HG03354 (cell line): ENCODE data around the gene DDX25.
"Not testable (repeated sequence)": the region's sequence is repeated elsewhere in the genome, so short reads cannot be mapped to it uniquely, and the experiment has no call there.

Source experiments
- ATAC-seq: cut with Tn5 transposase; IDR thresholded peaks from one replicate; pipeline ENCODE4 v1.9.1; 2021; ENCODE audit warnings: mild to moderate bottlenecking; ENCODE audit not compliant: unreplicated experiment, poor library complexity, severe bottlenecking

DDX25 gene

GRCh38 chr11:125903711-125904659, at the start of gene DDX25:
Gene DDX25, plus strand, starts transcription at chr11:125904508. Its CDS starts 10 bp downstream, at chr11:125904518.
- ATAC-seq: no peak

GRCh38 chr11:125857670-125858069, 46.6 kb upstream of the DDX25 start:
- not testable (repeated sequence) for ATAC-seq

- ATAC-seq: not testable (repeated sequence)
These were observed 41.5 kb upstream of the DDX25 start for GRCh38 chr11:125862786-125863185.

GRCh38 chr11:125865354-125865753, 39.0 kb upstream of the DDX25 start:
- ATAC-seq: not testable (repeated sequence)

GRCh38 chr11:125869521-125869920, 34.8 kb upstream of the DDX25 start:
- ATAC-seq: no peak

- no peak for ATAC-seq
These were observed 32.7 kb upstream of the DDX25 start for GRCh38 chr11:125871391-125872137.

- ATAC-seq: no peak
These were observed 32.2 kb upstream of the DDX25 start for GRCh38 chr11:125872138-125872491.

GRCh38 chr11:125873881-125874555, 30.3 kb upstream of the DDX25 start:
- ATAC-seq: no peak

GRCh38 chr11:125874556-125875124, 29.7 kb upstream of the DDX25 start:
- ATAC-seq: peak; percentile 79

GRCh38 chr11:125881291-125881690, 23.0 kb upstream of the DDX25 start:
- no peak for ATAC-seq

- ATAC-seq: no peak
These were observed 20.9 kb upstream of the DDX25 start for GRCh38 chr11:125883375-125883774.

GRCh38 chr11:125886997-125887372, 17.3 kb upstream of the DDX25 start:
- ATAC-seq: peak; percentile 33

GRCh38 chr11:125887373-125888324, 16.7 kb upstream of the DDX25 start, which contains the start of gene HYLS1:
Gene HYLS1, plus strand, starts transcription at chr11:125887668. Its CDS starts 11,701 bp downstream, at chr11:125899369.
- peak; percentile 89 for ATAC-seq

GRCh38 chr11:125890447-125891100, 13.7 kb upstream of the DDX25 start:
- ATAC-seq: no peak

GRCh38 chr11:125892071-125892470, 12.2 kb upstream of the DDX25 start:
- ATAC-seq: no peak

GRCh38 chr11:125892994-125893393, 11.3 kb upstream of the DDX25 start:
- no peak for ATAC-seq

- no peak for ATAC-seq
These were observed 2.4 kb upstream of the DDX25 start for GRCh38 chr11:125901872-125902271.

GRCh38 chr11:125902277-125902926, 1.9 kb upstream of the DDX25 start:
- ATAC-seq: peak; percentile 31
